Subcutaneous adipose tissue (tissue), 4 donors: ENCODE measurements around the gene IDH3A. TPM values are rescaled to one million over a fixed set of nuclear protein-coding genes. Genes with fewer than 3 reads are reported as not detected.

Experiments used
- total RNA-seq, 4 donors: library from RNA; depleted of rRNA; stranded (reverse); fragments of >200 nt; gene quantifications; one replicate each; pipeline ENCODE4 v1.1.0, GENCODE V29; 2016
- TF ChIP-seq, protein P1 (sequence below): fragments of 450-650 bp; IDR thresholded peaks from one replicate; pipeline ENCODE4 v1.5.1; 2016; ENCODE audit warnings: low read depth, mild to moderate bottlenecking, control low read depth, antibody characterized with exemption, moderate library complexity

The IDH3A gene
- total RNA-seq, 4 donors from 2014 or later: 51.5 to 96.8 (median 61.1) TPM

DNA sequence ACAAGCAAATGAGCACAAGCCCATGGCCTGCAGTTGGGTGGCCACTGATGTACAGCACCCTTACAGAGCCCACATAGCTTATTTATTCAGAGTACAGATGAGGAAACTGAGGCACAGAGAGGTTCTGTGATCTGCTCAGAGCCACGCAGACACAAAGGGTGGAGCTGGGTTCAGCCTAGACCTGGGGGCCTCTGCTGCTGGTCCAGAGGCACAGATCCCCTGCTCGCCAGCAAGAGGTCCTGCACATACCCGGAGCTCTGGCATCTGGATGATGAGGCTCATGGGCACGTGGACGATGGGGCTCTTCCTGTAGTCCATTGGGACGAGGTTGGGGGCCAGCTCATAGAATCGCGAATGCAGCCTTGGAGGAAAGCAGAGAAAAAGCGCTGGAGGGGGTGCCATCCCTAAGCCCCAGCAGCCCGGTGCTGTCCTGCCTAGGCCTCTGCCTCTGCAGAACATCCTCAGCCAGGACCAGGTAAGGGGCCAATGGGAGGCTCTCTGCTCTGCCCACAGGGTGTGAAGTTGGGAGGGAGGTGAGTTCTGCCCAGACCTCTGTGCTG is 38.2 kb upstream of the IDH3A start:
- TF ChIP-seq, protein P1, sequence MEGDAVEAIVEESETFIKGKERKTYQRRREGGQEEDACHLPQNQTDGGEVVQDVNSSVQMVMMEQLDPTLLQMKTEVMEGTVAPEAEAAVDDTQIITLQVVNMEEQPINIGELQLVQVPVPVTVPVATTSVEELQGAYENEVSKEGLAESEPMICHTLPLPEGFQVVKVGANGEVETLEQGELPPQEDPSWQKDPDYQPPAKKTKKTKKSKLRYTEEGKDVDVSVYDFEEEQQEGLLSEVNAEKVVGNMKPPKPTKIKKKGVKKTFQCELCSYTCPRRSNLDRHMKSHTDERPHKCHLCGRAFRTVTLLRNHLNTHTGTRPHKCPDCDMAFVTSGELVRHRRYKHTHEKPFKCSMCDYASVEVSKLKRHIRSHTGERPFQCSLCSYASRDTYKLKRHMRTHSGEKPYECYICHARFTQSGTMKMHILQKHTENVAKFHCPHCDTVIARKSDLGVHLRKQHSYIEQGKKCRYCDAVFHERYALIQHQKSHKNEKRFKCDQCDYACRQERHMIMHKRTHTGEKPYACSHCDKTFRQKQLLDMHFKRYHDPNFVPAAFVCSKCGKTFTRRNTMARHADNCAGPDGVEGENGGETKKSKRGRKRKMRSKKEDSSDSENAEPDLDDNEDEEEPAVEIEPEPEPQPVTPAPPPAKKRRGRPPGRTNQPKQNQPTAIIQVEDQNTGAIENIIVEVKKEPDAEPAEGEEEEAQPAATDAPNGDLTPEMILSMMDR: no peak

GRCh38 chr15:78111788-78112187 is 37.4 kb upstream of the IDH3A start:
- TF ChIP-seq, protein P1: no peak

- TF ChIP-seq, protein P1: no peak
These were observed 36.6 kb upstream of the IDH3A start for GRCh38 chr15:78112551-78112950.

DNA sequence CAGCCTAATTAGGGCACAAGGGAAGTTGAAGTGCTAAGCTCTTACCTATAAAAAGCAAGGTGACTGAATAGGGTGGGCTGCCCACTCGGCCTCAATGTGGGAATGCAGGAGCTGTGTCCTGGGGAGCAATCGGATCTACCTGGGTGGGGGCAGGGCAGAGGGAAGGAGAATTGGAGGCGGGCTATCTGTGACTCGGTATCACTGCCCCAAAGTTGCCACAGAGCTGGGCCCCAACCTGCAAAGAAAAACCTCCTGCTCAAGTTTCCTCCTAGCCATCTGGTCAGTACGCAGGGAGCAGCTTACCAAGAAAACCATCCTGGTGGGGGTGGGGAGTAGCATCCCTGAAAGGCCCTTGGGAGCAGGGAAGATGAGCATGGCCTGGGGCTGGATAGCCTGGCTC is 28.6 kb upstream of the IDH3A start:
- TF ChIP-seq, protein P1: no peak

DNA sequence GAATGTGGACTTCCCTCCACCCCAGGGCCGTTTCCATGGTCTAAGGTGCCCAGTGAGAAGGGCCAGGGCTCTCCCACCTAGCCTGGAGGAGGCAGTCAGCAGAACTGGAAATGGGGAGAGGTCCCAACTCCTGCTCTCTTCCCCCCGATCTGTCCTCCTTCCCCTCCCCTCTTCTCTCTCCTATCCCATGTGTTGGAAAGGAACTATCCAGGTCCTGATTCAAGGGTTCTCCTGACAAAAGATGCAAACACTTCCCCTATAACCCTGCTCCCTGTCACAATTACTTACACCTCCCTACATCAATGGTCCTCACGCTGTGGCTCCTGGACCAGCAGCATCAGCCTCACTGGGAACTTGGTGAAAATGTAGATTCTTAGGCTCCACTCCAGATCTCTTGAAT is 23.9 kb upstream of the IDH3A start:
- TF ChIP-seq, protein P1: no peak

DNA sequence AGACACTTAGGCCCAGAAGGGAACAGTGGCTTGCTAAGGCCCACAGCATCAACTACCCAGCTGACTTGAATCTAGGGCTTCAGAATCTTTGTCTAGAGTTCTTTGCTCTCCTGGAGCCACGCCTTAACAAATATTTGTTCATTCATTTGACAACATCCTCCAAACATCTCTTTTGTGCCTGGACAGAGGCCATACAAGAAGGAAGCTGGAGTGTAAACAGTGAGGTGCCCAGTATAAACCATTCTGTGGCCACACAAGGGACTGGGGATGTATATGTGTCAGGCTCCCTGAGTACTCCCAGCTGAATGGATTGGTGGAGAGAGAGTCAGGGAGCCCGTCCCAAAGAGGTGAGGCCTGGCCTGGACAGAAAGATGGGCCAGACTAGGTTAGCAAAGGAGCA is 21.3 kb upstream of the IDH3A start:
- TF ChIP-seq, protein P1: no peak

DNA sequence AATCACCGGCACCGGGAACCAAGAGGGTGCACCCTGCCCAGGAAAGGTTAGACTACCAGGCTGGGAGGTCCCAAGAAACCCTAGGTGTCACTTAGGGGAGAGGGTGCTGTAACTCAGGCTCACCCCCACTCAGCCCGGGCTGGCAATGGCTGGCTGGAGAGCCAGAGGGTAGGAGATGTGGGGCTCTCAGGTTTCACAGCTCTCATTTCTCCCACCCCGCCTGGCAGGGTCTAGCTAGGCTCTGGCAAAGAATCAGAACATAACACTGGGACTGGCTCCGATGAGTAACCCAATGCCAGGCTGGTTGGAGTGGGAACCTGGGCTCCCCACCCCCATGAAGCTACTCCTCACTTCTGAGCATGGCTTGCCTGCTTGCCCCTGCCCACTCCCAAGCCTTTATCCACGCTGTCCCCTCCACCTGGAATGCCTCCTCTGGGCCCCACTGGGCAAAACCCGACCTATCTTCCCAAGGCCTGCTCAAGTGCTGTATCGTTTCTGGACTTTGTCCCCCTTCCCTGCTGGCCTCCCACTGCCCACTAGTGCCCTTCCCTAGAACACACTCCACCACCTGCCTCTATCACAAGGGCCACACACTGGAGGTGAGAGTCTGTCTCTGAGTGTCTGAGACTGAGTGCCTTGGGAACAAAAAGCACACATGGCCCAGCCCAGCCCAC is 19.9 kb upstream of the IDH3A start:
- TF ChIP-seq, protein P1: no peak
